Suppressor macrophage treated with lipopolysaccharide for 1 hour (primary cell): ENCODE measurements around the gene COQ7.

Source experiments
- DNase-seq, 3 donors: peaks; one replicate each; pipeline ENCODE4 v3.0.0-alpha.2; 2020 to 2022

The COQ7 gene

GRCh38 chr16:19067349-19068236, at the start of gene COQ7:
Gene COQ7, plus strand, starts transcription at chr16:19067614. Its CDS starts 51 bp downstream, at chr16:19067665.
- peak; percentile 99 to 100 (median 100) for DNase-seq

- DNase-seq: no peak
Observed at GRCh38 chr16:19020689-19021088, 46.7 kb upstream of the COQ7 start.

DNA sequence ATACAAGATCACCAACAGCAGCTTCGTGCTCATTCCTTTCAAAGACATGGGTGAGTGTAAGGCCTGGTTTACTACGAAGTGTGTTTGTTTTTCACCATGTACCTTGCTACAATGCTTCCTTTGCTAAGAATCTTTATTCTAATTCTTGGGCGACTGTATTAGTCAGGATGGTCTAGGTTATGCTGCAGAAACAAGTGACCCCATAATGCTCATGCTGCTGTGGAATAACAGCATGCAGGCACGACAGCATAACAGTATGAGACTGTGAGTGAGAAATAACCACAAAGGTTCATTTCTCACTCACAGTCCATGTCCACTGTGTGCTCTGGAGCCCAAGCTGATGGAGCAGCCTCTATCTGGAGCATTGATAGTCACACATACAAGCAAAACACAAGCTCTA, 45.7 kb upstream of the COQ7 start:
- DNase-seq: no peak

DNA sequence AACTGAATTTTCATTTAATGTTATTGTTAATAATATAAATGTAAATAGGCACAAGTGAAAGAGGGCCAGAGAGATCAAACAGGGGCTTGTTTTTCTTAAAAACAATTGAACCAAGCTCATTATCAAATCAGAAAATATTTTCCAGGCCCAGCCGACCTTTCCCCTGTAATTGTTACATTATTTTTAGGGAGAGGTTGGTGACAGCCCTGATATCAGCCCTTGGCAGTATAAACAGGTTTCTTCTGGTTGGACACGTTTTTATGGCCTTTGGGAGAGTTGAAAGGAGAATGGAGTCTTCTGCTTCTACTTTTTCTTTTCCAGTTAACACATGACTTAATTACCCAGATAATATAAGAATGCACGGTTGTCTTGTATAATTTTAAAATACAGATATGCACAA, 40.0 kb upstream of the COQ7 start:
- DNase-seq: no peak

GRCh38 chr16:19029980-19030379, 37.4 kb upstream of the COQ7 start:
- DNase-seq: no peak

- no peak for DNase-seq
Observed at GRCh38 chr16:19031738-19032137, 35.7 kb upstream of the COQ7 start.

DNA sequence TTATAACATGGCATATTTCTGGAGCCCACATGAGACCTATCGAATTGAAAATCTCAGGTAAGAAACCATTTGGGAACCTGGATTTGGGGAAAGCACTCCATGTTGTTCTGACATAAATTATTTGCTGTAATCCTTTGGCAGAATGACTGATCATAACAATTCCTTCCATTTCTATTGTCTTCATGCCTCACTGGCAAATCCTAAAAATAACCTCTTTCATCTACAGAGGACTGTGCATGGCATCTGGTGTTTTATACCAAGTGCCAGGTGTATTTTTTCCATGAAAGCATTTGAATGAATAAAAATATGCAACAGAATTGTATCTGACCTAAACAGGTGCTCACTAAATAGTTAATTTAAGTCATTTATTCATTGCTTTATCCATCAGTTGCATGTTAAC, 33.7 kb upstream of the COQ7 start:
- no peak for DNase-seq

GRCh38 chr16:19040400-19040799, 27.0 kb upstream of the COQ7 start:
- DNase-seq: no peak

- no peak for DNase-seq
Observed at GRCh38 chr16:19044769-19045168, 22.6 kb upstream of the COQ7 start.

GRCh38 chr16:19046062-19046461, 21.4 kb upstream of the COQ7 start:
- DNase-seq: no peak

DNA sequence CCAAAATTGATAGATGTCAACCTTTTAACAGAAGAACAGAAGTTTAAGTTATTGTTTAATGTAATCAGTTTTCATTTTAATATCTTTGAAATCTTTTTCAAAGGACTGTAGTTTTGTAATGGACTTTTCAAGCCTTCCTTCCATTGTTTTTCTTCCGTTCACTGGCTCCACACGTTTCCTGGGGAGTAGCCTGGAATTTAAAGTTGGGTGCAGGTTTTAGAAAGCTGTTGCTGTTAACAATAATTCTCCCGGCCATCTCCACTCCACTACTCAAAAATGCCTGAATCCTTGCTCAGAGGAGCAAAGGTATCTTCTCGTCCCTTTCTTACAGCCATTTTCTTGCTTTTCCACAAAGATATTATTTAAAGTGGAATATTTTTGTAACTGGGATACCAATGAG, 4.7 kb upstream of the COQ7 start:
- DNase-seq: no peak

DNA sequence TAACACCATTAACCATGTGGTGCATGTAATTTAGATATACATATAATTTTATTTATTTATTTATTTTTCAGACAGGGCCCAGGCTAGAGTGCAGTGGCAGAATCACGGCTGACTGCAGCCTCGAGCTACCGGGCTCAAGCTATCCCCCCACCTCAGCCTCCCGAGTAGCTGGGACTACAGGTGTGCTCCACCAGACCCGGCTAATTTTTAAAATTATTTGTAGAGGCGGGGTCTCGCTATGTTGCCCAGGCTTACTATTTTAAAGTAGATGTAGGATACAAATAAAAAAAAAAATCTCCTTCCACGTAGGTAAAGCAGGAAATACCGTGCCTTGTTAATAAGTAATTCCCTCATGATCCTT, 446 bp upstream of the COQ7 start:
- DNase-seq: no peak

DNA sequence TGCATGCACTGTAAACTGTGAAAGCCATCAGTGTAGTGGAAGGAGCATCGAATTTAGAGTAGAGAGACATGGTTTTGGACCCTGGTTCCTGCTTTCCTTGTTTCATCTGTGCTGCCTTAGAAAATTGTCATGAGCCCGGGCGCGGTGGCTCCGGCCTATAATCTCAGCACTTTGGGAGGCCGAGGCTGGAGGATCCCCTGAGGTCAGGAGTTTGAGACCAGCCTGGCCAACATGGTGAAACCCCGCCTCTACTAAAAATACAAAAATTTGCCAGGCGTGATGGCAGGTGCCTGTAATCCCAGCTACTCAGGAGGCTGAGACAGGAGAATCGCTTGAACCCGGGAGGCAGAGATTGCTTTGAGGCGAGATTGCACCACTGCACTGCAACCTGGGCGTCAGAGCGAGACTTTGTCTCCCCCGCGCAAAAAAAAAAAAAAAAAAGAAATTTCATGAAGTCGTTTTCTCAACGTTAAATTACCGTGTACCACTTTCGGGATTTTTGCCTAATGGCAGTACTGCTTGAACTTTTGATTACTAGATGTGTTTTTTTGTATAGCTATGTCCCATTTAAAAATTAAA, 912 bp downstream of the COQ7 start:
- DNase-seq: peak in 1 of 3 donors; percentile 4

- DNase-seq: peak; percentile 60 to 73 (median 61)
Observed at GRCh38 chr16:19071811-19072777, 4.7 kb downstream of the COQ7 start.

- DNase-seq: peak in 2 of 3 donors; percentile 18 to 21
Observed at GRCh38 chr16:19073344-19073743, 5.9 kb downstream of the COQ7 start.

GRCh38 chr16:19073863-19074262, 6.4 kb downstream of the COQ7 start:
- no peak for DNase-seq

- DNase-seq: no peak
Observed at GRCh38 chr16:19075511-19075910, 8.1 kb downstream of the COQ7 start.

DNA sequence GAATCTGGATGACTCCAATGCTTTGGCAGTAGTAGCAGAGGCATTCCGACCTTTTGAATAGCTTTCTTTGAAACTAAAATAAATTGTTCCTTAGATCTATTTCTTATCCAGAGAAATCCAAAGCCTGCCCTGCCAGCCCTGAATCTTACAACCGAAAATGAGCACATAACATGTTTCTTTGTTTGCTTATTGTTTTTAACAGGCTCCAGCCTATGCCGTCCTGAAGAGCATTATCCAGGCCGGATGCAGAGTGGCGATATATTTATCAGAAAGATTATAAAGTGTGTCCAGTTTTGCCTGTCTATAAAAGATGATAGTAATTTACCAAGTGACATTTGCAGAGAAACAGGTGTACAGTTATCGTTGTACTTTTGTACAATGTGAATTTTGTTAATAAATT, 10.5 kb downstream of the COQ7 start:
- DNase-seq: no peak

DNA sequence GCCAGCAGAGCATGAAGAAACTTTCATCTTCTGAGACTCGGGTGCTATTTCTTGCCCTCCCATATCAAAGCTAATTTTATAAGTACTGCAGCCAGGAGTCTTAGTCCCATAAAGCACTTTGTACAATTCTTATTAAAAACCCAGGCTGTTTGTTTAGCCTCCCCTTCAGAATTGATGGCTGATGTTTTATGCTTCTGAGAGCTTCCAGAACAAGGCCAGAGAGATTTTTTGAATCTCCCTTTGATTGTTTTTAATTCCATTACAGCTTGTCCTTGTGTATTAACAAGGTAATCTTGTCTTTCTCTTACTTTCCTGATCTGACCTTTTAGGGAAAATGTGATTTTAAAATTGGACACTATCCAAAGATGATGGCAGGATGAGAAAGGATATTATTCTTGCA, 16.3 kb downstream of the COQ7 start:
- no peak for DNase-seq

DNA sequence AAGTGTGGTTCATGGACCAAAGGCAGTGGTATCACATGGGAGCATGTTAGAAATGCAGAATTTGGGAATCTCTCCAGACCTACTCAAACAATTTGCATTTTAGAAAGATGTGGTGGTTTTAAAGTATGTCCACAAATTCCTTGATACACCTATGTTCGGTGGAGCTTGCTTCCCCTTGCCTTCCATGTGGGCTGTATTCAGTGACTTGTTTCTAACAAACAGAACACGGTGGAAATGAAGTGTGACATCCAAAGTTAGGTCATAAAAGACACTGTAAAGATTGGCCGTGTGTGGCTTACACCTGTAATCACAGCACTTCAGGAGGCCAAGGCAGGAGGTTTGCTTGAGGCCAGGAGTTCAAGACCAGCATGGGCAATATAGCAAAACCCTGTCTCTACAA, 16.7 kb downstream of the COQ7 start:
- no peak for DNase-seq

DNA sequence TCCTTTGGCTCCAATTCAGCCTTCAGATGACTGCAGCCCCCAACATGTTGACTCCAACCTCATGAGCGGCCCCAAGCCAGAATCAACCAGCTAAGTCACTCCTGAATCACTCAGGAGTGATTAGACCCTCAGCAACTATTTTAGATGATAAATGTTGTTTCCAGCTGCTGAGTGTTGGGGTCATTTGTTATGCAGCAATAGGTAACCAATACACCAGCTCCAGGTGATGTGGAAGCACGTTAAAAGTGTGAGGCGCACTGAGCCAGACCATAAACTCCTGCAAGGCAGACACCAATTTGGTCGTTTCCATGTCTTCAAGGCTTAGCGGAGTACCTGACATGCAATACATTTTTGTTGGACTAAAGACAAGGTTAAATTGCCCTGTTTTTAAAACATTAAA, 17.5 kb downstream of the COQ7 start:
- DNase-seq: no peak

DNA sequence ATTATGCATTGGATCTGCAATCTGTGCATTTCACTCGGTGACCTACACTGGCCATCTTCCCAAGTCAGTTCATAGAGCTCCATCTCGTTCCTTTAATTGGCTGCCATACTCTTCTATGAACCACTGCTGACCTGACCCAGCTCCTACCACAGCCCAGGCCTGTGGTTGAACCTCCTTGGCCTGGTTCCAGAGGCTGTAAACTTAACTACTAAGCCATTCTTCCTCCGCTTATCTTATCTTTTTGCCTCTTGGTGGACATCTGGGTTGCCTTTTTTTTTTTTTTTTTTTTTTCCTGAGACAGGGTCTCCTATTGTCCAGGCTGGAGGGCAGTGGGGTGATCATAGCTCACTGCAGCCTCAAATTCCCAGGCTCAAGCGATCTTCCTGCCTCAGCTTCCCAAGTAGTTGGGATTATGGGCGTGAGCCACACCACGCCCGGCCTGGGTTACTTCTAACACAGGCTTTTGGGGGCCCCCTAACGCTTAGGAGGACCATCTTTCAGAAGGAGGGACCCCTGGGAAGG, 18.3 kb downstream of the COQ7 start:
- no peak for DNase-seq
